GM19023 (cell line): ENCODE data around the gene SRC.
"Not testable (repeated sequence)": the region's sequence is repeated elsewhere in the genome, so short reads cannot be mapped to it uniquely, and the experiment has no call there.

Experiments
- ATAC-seq: cut with Tn5 transposase; IDR thresholded peaks from one replicate; pipeline ENCODE4 v1.9.1; 2021; ENCODE audit warnings: mild to moderate bottlenecking, moderate library complexity; ENCODE audit not compliant: unreplicated experiment

Gene SRC

DNA sequence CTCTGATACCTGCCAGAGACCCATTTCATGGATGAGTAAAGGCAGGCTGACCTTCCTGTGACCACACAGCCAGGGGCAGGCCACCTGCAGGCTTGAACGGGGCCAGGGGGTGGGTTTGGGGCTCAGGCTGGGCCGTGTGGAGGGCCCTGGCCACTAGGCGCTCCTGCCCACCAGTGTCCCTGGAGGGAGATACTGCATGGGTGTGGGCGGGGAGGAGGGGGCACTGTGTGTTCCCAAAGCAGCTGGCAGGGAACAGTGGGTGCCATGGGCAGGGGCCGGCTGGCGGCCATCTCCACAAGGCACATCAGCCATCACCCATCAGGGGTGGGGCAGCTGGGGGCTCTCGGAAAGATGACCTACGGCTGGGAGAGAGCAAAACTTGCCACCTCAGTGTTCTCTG is 15.4 kb downstream of the SRC start:
- no peak for ATAC-seq

DNA sequence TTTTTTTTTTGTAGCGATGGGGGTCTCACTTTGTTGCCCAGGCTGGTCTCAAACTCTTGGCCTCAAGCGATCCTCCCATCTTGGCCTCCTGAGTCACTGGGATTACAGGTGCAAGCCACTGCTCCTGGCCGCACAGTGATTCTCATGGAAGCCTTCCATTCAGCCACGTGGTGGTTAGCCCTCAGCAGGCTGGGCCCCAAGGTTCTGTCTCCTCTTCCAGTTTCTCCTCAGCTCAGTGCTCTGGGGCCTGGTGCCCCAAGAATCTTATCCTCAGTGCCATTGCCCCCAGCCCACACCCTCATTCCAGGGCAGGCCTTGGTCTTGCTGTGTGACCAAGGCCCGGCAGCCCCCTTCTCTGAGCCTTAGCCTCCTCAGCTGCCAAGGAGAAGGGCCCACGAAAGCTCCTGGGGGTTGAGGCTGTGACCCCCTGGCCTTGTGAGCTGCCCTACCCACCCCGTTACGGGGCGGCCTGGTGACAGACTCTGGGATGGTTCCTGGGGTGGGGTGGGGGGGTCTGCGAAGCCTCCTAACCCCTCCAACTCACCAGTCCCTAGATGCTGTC is 16.4 kb downstream of the SRC start:
- no peak for ATAC-seq

DNA sequence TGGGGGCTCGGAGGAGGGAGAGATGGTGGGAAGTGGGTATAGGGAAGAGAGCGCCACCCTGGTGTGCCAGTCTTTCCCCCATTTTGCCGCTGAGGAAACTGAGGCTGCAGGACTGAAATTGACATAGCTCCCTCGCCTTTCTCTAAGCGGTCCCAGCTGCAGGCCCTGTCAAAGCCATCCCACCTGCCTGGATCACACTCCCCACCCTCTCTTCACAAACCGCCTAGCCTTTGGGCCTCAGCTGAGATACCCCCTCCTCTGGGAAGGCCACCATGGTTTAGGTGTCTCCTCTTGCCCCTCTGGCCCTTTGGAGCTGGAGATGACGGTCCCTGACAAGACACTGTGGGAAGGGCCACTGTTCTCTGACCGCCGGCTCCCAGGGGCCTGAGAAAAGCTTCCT is 16.9 kb downstream of the SRC start:
- no peak for ATAC-seq

DNA sequence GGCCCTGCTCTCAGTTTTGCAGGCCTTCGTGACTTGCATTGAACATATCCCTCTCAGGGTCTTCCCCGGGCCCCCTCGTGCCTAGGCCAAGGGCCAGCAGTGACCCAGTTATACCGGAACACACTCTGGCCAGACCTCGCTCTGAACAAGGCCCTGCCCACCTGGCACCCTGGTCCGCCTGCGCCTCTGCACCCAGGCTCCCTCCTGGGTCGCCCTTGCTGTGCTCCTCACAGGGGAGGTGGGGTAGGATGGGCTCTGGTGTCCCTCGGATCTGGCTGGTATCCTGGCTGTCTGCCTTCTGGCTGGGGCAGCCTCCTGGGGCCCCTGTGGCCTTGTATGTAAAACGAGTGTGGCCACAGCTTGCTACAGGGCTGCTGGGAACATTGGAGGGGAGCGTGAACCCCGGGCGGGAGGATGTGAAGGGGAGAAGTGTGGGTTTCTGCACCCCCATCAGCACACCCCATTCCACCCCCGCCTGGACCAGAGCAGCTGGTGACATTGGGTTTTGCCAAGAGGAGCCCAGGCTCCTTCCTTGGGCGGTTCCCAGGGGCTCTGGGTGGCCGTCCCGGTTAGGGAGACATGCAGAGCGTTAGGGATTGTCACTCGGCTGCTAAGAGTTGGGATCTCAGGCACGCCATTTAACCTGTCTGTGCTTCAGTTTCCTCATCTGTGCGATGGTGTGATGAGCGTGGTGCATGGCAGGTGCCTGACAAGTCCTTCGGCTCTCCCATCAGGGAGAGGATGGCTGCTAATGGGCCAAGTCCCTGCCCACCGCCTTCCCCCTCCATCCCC is 17.5 kb downstream of the SRC start:
- ATAC-seq: no peak

DNA sequence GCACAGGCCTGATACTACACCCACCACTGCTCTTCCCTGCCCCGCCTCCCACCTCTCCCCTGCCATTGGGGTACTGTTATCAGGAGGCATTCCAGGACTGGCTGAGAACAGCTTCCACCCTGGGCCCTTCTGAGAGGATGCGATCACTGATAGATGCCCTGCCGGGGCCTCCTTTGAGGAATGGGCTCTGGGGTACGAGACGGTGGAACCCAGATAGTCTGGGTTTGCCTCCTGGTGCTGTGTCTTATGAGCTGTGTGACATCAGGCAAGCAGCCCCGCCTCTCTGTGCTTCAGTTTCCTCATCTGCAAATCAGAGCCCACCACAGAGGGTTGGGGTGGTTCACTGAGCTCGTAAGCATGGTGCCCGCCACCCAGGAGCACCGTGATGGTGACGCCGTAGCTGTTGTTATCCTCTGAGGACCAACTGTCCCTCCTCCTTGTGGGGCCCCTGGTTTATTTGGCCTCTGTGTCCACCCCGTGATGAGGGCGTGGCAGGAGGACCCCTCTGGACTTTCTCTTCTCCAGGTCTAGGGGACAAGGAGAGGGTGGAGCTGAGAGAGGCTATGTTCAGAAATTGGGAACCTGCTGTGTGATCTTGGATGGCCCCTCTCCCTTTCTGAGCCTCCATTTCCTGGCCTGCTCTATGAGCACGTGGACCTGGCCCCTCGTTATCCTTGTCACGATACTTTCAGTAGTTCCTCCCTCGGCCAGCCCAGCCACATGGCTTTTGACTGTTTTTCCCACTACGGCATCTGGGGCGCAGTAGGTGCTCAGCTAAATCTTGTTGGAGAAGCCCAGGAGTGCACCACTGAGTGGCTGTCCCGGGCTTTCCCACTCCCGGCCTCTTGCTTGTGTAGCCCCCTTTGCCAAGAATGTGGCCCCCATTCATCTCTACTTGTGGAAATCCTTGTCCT is 18.3 kb downstream of the SRC start:
- ATAC-seq: no peak

DNA sequence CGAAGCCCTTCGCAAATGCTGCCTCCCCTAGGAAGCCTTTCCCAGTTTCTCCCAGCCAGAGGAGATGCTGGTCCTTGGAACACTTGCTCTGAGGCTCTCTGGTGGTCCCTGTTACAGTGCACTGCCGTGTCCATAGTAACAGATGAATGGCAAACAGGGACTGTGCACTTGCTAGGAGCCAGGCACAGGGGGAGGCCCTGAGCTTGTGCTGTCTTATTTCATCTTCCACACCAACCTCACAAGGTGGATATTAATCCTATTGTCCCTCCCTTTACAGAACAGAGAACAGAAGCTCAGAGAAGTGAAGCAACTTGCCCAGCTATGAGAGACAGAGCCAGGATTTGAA is 19.0 kb downstream of the SRC start:
- ATAC-seq: no peak

DNA sequence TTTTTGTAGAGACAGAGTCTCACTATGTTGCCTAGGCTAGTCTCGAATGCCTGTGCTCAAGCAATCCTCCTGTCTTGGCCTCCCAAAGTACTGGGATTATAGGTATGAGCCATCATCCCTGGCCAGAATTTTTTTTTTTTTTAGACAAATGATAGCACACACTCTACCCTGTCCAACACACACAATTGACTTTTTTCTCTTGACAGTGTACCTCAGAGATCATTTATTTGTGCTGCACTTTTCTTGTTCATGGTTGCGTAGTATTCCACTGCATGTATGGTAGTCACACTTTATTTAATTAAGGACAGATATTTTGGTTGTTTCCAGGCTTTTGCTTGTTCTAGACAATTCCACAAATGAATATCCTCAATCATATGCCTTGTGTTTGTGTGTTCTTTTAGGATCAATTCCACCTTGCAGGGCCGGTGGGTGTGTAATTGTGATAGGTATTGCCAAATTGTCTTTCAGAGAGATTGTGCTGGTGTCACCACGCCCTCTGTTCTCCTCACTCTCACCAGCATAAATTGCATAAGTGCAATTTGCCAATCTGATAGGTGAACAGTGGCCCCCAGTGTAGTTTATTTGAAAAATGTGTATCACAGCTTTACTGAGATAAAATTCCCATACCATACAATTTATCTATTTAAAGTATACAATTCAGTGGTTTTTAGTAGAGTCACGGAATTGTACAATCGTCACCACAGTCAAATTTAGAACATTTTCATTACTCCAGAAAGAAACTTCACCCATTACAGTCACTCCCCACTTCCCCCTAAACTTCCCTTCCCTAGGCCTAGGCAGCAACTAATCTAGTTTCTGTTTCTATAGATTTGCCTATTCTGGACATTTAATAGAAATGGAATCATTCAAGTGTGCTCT is 20.1 kb downstream of the SRC start:
- ATAC-seq: peak; percentile 42

DNA sequence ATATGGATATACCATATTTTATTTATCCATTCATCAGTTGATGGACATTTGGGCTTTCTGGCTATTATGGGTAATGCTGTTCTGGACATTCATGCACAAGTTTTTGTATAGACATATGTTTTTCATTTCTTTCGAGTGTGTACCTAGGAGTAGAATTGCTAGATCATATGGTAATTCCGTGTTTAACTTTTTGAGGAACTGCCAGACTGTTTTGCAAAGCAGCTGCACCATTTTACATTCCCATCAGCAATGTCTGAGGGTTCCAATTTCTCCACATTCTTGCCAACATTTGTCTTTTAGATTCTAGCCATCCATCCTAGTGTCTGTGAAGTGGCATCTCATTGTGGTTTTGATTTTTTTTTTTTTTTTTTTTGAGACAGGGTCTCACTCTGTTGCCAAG is 20.8 kb downstream of the SRC start:
- ATAC-seq: peak; percentile 17

DNA sequence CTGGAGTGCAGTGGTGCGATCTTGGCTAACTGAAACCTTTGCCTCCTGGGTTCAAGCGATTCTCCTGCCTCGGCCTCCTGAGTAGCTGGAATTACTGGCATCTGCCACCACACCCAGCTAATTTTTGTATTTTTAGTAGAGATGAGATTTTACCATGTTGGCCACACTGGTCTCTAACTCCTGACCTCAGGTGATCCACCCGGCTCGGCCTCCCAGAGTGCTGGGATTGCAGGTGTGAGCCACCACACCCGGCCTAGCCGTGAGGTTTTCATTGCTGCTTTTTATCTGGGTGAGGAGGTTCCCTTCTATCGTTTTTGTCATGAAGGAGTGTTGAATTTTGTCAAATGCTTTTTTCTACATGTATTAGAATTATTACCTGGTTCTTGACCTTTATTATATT is 23.9 kb downstream of the SRC start:
- no peak for ATAC-seq

DNA sequence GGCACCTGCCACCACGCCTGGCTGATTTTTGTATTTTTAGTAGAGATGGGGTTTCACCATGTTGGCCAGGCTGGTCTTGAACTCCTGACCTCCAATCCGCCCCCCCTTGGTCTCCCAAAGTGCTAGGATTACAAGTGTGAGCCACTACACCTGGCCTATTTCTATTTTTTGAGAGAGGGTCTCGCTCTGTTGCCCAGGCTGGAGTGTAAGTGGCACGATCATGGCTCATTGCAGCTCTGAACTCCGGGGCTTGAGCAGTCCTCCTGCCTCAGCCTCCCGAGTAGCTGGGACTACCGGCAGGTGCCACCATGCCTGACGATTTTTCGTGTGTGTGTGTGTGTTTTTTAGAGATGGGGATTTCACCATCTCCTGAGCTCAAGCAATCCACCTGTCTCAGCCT is 25.9 kb downstream of the SRC start:
- ATAC-seq: not testable (repeated sequence)

DNA sequence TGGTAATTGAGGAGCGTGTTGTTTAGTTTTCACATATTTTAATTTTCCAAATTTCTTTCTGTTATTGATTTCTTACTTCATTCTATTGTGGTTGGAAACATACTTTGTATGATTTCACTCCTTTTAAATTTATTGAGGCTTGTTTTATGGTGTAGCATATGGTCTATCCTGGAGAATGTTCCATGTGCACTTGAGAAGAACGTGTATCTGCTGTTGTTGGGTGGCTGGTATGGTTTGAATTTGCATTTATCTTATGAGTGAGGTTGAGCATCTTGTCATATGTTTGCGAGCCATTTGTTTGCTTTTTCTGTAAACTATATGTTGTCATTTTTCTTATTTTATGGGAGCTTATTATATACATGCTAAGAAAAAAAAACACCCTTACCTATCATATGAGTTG is 26.5 kb downstream of the SRC start:
- no peak for ATAC-seq

DNA sequence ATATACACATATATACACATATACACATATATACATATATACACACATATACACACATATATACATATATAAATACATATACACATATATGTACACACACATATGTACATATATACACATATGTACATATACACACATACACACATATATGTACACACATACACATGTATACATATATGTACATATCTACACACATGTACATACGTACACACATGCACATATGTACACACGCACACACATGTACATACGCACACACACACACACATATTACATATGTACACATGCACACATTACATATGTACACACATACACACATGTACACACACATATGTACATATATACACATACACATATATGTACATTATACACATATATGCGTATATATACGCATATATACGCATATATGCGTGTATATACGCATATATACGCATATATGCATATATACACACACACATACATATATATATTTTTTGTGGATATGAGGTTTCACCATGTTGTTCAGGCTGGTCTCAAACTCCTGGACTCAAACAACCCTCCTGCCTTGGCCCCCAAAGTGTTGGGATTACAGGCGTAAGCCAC is 27.2 kb downstream of the SRC start:
- ATAC-seq: no peak

DNA sequence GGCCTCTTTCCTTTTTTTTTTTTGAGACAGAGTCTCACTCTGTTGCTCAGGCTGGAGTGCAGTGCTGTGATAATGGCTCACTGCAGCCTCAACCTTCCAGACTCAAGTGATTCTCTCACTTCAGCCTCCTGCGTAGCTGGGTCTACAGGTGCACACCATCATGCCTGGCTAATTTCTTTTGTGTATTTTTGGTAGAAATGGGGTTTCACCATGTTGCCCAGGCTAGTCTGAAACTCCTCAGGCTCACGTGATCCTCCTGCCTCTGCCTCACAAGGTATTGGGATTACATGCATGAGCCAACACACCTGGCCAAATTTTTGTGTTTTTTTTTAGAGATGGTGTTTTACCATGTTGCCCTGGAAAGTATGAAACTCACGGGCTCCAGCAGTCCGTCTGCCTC is 29.3 kb downstream of the SRC start:
- ATAC-seq: peak; percentile 62

DNA sequence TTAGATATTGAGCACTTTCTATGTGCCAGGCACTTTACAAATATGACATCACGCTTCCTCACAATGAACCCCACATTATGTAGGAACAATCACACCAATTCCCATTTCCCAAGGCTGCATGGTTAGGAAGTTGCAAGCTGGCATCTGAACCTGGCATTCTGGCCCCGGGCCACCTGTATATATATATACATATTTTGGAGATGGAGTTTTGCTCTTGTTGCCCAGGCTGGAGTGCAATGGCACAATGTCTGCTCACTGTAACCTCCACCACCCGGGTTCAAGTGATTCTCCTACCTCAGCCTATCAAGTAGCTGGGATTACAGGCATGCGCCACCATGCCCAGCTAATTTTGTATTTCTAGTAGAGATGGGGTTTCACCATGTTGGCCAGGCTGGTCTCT is 30.4 kb downstream of the SRC start:
- ATAC-seq: no peak

DNA sequence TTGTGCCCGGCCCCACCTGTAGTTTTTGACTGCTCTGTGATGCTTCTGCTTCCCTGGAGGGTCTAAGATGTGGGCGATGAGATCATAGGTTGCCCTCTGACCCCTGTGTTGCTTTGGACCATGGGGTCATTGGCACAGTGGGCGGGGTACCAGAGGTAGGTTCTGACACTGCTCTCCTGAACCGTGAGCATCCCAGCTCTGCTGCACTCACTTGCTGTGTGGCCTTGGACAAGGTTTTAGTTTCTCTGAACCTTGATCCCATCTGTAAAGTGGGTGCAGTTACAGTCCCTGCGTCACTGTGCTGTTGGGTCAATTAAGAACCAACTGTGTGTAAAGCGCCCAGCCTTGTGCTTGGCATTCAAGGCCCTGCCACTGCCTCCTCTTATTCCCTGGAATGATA is 30.9 kb downstream of the SRC start:
- ATAC-seq: no peak

DNA sequence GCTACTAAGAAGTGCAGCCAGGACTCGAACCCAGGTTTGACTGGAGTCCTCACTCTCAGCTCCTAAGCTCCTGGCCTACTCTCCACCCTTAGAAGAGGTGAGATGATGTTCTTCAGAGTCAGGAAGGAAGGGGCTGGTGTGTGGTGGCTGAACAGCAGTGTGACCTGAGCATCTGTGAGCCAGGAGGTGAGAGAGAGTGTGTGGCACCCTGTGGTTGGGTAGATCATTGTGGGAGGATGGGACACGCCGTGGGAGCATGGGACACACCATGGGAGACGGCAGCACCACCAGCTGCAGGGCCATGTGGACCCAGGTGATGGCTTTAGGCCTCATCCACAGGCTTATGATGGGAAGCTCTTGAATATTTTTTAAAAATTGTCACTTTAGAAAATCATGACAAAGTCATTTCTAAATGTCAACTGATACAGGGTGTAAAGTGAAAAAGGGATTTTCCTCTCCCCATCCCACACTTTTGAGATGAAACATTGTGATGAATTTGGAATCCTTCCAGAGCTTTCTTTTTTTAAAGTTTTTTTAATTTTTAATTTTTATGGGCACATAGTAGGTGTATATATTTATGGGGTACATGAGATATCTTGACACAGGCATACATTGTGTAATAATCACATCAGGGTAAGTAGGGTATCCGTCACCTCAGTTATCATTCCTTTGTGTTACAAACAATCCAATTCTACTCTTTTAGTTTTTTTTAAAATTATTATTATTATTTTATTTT is 31.6 kb downstream of the SRC start:
- ATAC-seq: no peak

DNA sequence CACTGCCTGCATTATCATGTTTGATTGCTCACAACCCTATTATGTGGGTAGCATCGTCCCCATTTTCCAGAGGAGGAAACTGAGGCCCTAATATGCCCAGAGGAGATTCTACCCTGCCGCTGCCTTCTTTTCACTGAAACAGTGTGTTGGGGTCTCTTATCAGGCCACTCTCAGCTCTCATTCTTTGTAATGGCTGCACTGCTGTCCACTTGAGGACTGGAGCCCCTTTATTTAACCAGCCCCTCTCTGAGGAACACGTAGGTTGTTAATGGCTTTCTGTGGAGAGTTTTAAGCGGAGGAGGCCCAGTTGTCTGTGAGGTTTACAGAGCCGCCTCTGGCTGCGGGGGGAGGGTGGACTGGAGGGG is 32.5 kb downstream of the SRC start:
- no peak for ATAC-seq

DNA sequence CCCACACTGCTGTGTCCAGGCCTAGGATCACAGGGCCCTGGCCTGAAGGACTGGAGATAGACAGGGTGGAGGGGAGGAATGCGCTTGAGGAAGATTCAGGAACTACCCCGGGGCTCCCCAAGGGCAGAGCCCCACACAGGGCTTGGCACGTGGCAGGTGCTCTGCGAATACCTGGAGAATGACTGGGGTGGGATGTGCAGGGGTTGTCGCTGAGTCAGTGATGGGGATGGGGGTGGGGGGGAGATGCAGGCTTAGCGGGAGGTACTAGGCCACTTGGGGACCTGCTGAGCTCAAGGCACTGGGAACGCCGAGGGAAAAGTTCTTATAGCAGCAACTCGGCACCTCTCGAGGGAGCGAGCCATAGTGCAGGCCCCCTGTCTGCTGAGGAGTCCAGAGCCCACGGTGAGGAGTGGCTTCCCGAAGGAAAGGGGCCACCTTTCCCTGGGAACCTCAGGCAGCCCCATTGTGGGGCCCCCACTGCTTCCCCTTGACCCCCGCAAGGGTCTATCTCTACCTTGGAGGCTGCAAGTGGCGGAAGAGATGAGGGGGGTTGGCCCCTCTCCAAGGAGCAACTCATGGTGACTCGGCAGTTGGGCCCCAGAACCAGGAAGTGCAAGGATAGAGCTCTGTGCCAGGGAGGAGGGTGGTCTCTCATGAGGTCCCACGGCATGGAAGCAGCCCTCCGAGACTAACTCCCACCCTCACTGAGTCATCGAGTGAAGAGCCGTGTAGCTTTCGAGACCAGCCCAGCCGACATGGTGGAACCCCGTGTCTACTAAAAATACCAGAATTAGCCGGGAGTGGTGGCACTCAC is 33.1 kb downstream of the SRC start:
- ATAC-seq: no peak
